GM12864 (cell line): ENCODE measurements around the gene CENPH.
"Not testable (repeated sequence)": the region's sequence is repeated elsewhere in the genome, so short reads cannot be mapped to it uniquely, and the experiment has no call there.

Experiments
- DNase-seq: peaks from one replicate; pipeline ENCODE4 v3.0.0-alpha.2; 2011; ENCODE audit warnings: low read depth
- H3K4me3 ChIP-seq: 2 replicates; pipeline ENCODE4 v1.5.1; 2011; ENCODE audit warnings: mild to moderate bottlenecking, low read depth, low read length, control low read depth
- CTCF ChIP-seq: IDR thresholded peaks from 2 replicates; pipeline ENCODE4 v1.5.1; 2011; ENCODE audit warnings: low read depth, mild to moderate bottlenecking, moderate library complexity, low read length, control low read depth, inconsistent platforms; ENCODE audit errors: missing control alignments

CENPH gene

GRCh38 chr5:69238760-69239251, 49.4 kb downstream of the CENPH start:
- no peak for DNase-seq
- no peak for TF ChIP-seq CTCF
- no peak overlapping the region for H3K4me3 ChIP-seq

GRCh38 chr5:69242215-69242927, 53.0 kb downstream of the CENPH start:
- H3K4me3 ChIP-seq: no peak overlapping the region
- TF ChIP-seq CTCF: no peak
- no peak for DNase-seq

- TF ChIP-seq CTCF: no peak
- DNase-seq: no peak
- H3K4me3 ChIP-seq: no peak overlapping the region
These were observed 55.6 kb downstream of the CENPH start for GRCh38 chr5:69245031-69245430.

GRCh38 chr5:69248019-69248418, 58.6 kb downstream of the CENPH start:
- no peak for DNase-seq
- no peak for TF ChIP-seq CTCF

GRCh38 chr5:69250593-69250992, 61.2 kb downstream of the CENPH start:
- DNase-seq: no peak
- H3K4me3 ChIP-seq: no peak overlapping the region
- TF ChIP-seq CTCF: no peak

More at GRCh38 chr5:69248019-69248418, 58.6 kb downstream of the CENPH start:
- no peak overlapping the region for H3K4me3 ChIP-seq

GRCh38 chr5:69252437-69252836, 63.1 kb downstream of the CENPH start:
- no peak overlapping the region for H3K4me3 ChIP-seq
- no peak for TF ChIP-seq CTCF
- DNase-seq: no peak

GRCh38 chr5:69255940-69256339, 66.6 kb downstream of the CENPH start:
- not testable (repeated sequence) for H3K4me3 ChIP-seq, DNase-seq
